Measurements from ENCODE around the gene CCT6B. TPM values are rescaled to one million over a fixed set of nuclear protein-coding genes. Genes with fewer than 3 reads are reported as not detected.

Gene CCT6B
- total RNA-seq, 2 donors from 2014 or later, result 0.67 to 2.3 TPM

- intact Hi-C loops (cut with DNase I), result loop anchor here (10.0 kb wide), 1 partner anchor 182 kb away; no protein-coding TSS in a partner anchor
- Histone ChIP-seq H3K36me3 (peaks cover 4% of the 10 kb centered on the region), H3K9ac (ENCODE audit: low read depth in 2 of 2, low read length in 2 of 2) (no peak overlapping the region), H3K4me3 (no peak overlapping the region), H3K4me1 (no peaks in the 10 kb centered on the region), H3K9me3 (no peaks in the 10 kb centered on the region), H3K27ac (no peak overlapping the region), H3K27me3 (no peaks in the 10 kb centered on the region)
- TF ChIP-seq CTCF (IDR thresholded peaks at IDR 0.05), result no peak
- no peak for DNase-seq
Observed at GRCh38 chr17:34996422-34997285, 35.4 kb upstream of the CCT6B start.

GRCh38 chr17:34993031-34993430 lies 31.8 kb upstream of the CCT6B start:
- H3K36me3 ChIP-seq, result peaks cover 4% of the 10 kb centered on the region
- H3K9me3 ChIP-seq, result no peaks in the 10 kb centered on the region
- no peak for DNase-seq
- intact Hi-C loops (cut with DNase I), result loop anchor here (10.0 kb wide), 1 partner anchor 178 kb away; no protein-coding TSS in a partner anchor
- H3K4me1 ChIP-seq, result no peaks in the 10 kb centered on the region
- no peaks in the 10 kb centered on the region for H3K27me3 ChIP-seq
- H3K27ac ChIP-seq, result no peak overlapping the region
- no peak for TF ChIP-seq CTCF (IDR thresholded peaks at IDR 0.05)
- H3K9ac ChIP-seq (ENCODE audit: low read depth in 2 of 2, low read length in 2 of 2), result no peak overlapping the region
- no peak overlapping the region for H3K4me3 ChIP-seq

DNA sequence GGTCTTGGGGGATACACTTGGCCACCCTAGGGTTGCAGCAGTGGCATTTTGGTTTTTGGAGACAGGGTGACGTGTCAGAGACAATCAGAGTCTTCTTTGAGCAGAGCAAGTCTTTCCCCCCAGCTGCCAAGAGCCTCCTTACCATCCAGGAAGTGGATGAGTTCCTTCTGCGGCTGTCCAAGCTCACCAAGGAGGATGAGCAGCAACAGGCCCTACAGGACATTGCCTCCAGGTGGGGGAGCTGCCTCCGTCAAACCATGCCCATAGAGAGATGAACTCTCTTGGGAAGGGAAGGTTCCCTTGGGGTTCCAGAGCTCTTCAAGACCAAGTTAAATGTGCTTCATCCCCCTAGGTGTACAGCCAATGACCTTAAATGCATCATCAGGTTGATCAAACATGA lies 30.3 kb upstream of the CCT6B start:
- intact Hi-C loops (cut with DNase I), result loop anchor here (10.0 kb wide), 1 partner anchor 177 kb away; no protein-coding TSS in a partner anchor
- Histone ChIP-seq H3K4me3 (no peak overlapping the region), H3K27me3 (no peaks in the 10 kb centered on the region), H3K36me3 (peaks cover 4% of the 10 kb centered on the region), H3K4me1 (no peaks in the 10 kb centered on the region), H3K9ac (ENCODE audit: low read depth in 2 of 2, low read length in 2 of 2) (no peak overlapping the region), H3K27ac (no peak overlapping the region), H3K9me3 (no peaks in the 10 kb centered on the region)
- TF ChIP-seq CTCF (IDR thresholded peaks at IDR 0.05), result no peak
- DNase-seq, result no peak

DNA sequence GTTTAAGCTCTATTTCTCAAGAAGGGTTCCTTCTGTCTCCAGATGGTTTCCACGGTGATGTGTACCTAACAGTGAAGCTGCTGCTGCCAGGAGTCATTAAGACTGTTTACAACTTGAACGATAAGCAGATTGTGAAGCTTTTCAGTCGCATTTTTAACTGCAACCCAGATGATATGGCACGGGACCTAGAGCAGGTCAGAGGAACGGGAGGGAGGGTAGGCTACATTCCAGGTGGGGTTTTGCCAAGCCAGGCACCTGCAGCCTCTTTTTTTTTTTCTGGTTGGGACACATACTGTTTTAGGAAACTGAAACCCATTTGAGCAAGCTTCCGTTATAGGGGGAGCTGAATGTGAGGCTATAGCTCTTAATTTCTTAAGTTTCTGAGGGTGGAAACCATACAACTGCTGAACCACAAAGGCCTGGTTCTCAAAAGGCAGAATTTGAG lies 29.7 kb upstream of the CCT6B start:
- intact Hi-C loops (cut with DNase I), result loop anchor here (10.0 kb wide), 1 partner anchor 176 kb away; no protein-coding TSS in a partner anchor

DNA sequence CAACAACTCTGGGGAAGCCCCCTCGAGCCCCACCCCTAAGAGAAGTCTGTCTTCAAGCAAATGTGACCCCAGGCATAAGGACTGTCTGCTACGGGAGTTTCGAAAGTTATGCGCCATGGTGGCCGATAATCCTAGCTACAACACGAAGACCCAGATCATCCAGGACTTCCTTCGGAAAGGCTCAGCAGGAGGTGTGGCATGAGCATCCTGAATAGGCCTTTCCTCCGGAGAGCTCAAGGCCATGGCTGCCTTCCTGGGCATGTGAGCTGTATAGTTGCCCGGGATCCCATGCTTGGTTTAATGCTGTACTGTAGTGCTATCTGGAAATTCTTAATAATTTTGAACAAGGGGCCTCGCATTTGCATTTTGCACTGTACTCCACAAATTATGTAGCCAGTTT lies 28.2 kb upstream of the CCT6B start:
- H3K4me1 ChIP-seq, result no peaks in the 10 kb centered on the region
- DNase-seq, result no peak
- no peak overlapping the region for H3K27ac ChIP-seq
- no peak for TF ChIP-seq CTCF (IDR thresholded peaks at IDR 0.05)
- no peak overlapping the region for H3K9ac ChIP-seq (ENCODE audit: low read depth in 2 of 2, low read length in 2 of 2)
- H3K4me3 ChIP-seq, result no peak overlapping the region
- H3K27me3 ChIP-seq, result no peaks in the 10 kb centered on the region
- no peaks in the 10 kb centered on the region for H3K9me3 ChIP-seq
- peaks cover 4% of the 10 kb centered on the region for H3K36me3 ChIP-seq
- intact Hi-C loops (cut with DNase I), result no loop called here

More for the DNA sequence above, 29.7 kb upstream of the CCT6B start:
- Histone ChIP-seq H3K36me3 (peaks cover 4% of the 10 kb centered on the region), H3K4me3 (no peak overlapping the region), H3K9ac (ENCODE audit: low read depth in 2 of 2, low read length in 2 of 2) (no peak overlapping the region), H3K27me3 (no peaks in the 10 kb centered on the region), H3K9me3 (no peaks in the 10 kb centered on the region), H3K27ac (no peak overlapping the region), H3K4me1 (no peaks in the 10 kb centered on the region)
- DNase-seq, result no peak
- no peak for TF ChIP-seq CTCF (IDR thresholded peaks at IDR 0.05)
